ENCODE results near the gene RAPGEF2.
"Not testable (repeated sequence)": the region's sequence is repeated elsewhere in the genome, so short reads cannot be mapped to it uniquely, and the experiment has no call there.

RAPGEF2 gene

DNA sequence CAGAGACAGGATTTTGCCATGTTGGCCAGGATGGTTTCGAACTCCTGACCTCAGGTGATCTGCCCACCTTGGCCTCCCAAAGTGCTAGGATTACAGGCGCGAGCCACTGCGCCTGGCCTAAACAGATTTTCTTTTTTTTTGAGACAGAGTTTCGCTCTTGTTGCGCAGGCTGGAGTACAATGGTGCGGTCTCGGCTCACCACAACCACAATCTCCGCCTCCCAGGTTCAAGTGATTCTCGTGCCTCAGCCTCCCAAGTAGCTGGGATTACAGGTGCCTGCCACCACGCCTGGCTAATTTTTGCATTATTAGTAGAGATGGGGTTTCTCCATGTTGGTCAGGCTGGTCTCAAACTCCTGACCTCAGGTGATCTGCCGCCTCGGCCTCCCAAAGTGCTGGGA lies 25.9 kb upstream of the RAPGEF2 start:
- H3K27me3 ChIP-seq (ENCODE audit: control insufficient read depth, insufficient read depth, low read length); H3K9me3 ChIP-seq (ENCODE audit: control insufficient read depth, low read length); H3K4me3 ChIP-seq (ENCODE audit: low read length); H3K9ac ChIP-seq (ENCODE audit: low read length); H3K4me1 ChIP-seq (ENCODE audit: control insufficient read depth, insufficient read depth, low read length); H3K36me3 ChIP-seq (ENCODE audit: control insufficient read depth, insufficient read depth, low read length): not testable (repeated sequence)

DNA sequence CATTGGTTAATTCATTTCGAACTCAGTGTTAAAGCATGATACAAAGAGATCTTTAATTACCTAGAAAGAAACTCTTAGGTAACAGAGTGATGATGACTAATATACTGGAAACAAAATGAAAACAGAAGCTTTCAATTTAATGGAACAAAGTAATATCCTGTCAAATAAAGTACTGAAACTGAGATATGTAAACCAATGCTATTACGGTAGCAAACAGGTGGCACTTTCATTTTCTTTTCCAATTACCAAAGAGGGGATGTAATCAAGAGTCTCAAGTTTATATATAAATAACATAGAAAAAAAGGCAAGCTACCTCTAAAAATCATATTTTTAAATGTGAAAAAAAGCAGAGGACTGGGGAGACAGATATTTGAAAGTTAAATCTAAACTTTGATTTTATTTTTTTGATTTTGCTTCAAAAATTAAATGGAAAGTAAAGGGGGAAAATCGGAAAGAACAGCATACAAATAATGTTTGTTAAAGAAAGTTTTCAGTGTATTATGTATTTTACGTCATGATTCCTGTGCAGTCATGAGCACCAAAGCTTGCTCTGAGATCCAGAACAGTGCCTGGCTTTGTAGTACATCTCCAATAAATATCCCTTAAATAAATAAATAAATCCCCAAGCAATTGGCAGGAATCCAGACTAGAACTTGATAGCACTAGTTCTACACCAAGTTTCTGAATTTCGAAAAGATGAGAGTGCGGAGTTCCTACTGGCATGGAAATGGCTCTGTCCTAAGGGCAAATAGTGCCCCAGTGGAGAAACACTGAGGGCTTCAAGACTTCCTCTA lies 25.0 kb upstream of the RAPGEF2 start:
- Histone ChIP-seq H3K36me3 (ENCODE audit: control insufficient read depth, insufficient read depth, low read length) (no peaks in the 10 kb centered on the region), H3K27me3 (ENCODE audit: control insufficient read depth, insufficient read depth, low read length) (no peaks in the 10 kb centered on the region), H3K4me3 (ENCODE audit: low read length) (no peak overlapping the region), H3K9me3 (ENCODE audit: control insufficient read depth, low read length) (no peaks in the 10 kb centered on the region), H3K4me1 (ENCODE audit: control insufficient read depth, insufficient read depth, low read length) (peaks cover 6% of the 10 kb centered on the region), H3K9ac (ENCODE audit: low read length) (no peak overlapping the region)

DNA sequence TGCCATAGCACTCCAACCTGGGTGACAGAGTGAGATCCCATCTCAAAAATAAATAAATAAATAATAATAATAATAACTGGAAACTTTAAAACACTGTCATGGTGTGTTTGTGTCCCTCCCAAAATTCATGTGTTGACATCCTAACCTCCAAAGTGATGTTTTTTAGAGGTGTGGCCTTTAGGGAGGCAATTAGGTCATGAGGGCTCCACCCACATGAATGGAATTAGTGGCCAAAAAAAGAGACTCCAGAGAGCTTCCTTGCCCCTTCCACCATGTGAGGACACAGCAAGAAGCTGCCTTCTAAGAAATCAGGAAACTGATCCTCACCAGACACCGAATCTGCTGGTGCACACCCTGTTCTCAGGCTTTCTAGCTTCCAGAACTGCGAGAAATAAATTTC lies 23.8 kb upstream of the RAPGEF2 start:
- Histone ChIP-seq H3K4me1 (ENCODE audit: control insufficient read depth, insufficient read depth, low read length) (peaks cover 6% of the 10 kb centered on the region), H3K27me3 (ENCODE audit: control insufficient read depth, insufficient read depth, low read length) (no peaks in the 10 kb centered on the region), H3K4me3 (ENCODE audit: low read length) (no peak overlapping the region), H3K9me3 (ENCODE audit: control insufficient read depth, low read length) (no peaks in the 10 kb centered on the region), H3K36me3 (ENCODE audit: control insufficient read depth, insufficient read depth, low read length) (no peaks in the 10 kb centered on the region), H3K9ac (ENCODE audit: low read length) (no peak overlapping the region)

DNA sequence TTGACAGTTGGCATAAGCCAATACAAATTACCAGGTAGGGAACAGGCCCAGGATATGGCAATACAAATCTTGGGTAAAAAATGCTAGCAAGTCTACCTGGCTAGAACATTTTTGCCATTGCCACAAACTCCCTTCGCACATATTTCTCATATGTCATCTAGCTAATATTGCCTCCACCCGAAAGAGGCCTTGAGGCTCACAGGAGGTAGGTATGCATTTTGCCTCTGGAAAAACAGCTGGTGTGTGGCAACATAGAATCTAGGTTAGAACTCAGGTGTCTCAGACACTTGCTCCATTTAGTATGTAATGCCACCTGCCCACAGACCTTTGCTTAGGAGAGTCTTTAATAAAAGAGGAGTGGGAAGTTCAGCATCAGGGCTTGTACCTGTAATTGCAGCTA lies 16.3 kb upstream of the RAPGEF2 start:
- no peaks in the 10 kb centered on the region for H3K9me3 ChIP-seq (ENCODE audit: control insufficient read depth, low read length)
- no peaks in the 10 kb centered on the region for H3K4me1 ChIP-seq (ENCODE audit: control insufficient read depth, insufficient read depth, low read length)
- H3K36me3 ChIP-seq (ENCODE audit: control insufficient read depth, insufficient read depth, low read length) = no peaks in the 10 kb centered on the region
- H3K9ac ChIP-seq (ENCODE audit: low read length) = no peak overlapping the region
- no peaks in the 10 kb centered on the region for H3K27me3 ChIP-seq (ENCODE audit: control insufficient read depth, insufficient read depth, low read length)
- no peak overlapping the region for H3K4me3 ChIP-seq (ENCODE audit: low read length)

DNA sequence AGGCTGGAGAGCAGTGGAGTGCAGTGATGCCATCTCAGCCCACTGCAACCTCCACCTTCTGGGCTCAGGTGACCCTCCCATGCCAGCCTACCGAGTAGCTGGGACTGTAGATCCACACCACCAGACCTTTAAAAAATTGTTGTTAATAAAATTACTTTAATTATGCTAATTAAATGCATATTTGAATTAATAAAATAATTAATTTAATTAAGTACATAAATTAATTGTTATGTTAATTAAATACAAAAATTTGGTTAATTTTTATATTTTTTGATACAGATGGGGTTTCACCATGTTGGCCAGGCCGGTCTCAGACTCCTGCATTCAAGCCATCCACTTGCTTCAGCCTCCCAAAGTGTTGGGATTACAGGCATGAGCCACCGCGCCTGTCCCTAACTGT lies 12.6 kb upstream of the RAPGEF2 start:
- Histone ChIP-seq H3K4me1 (ENCODE audit: control insufficient read depth, insufficient read depth, low read length) (no peaks in the 10 kb centered on the region), H3K9me3 (ENCODE audit: control insufficient read depth, low read length) (no peaks in the 10 kb centered on the region), H3K27me3 (ENCODE audit: control insufficient read depth, insufficient read depth, low read length) (no peaks in the 10 kb centered on the region), H3K4me3 (ENCODE audit: low read length) (no peak overlapping the region), H3K36me3 (ENCODE audit: control insufficient read depth, insufficient read depth, low read length) (no peaks in the 10 kb centered on the region), H3K9ac (ENCODE audit: low read length) (no peak overlapping the region)

DNA sequence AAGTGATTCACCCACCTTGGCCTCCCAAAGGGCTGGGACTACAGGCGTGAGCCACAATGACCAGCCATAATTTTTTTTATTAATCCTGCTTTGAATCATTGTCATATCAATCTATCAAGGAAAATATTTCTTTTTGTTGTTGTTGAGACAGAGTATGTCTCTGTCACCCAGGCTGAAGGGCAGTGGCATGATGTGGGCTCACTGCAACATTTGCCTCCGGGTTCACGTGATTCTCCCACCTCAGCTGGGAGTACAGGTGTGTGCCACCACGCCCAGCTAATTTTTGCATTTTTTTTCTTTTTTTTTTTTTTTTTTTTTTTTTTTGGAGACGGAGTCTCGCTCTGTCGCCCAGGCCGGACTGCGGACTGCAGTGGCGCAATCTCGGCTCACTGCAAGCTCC lies 8.7 kb upstream of the RAPGEF2 start:
- H3K36me3 ChIP-seq (ENCODE audit: control insufficient read depth, insufficient read depth, low read length); H3K4me1 ChIP-seq (ENCODE audit: control insufficient read depth, insufficient read depth, low read length); H3K27me3 ChIP-seq (ENCODE audit: control insufficient read depth, insufficient read depth, low read length); H3K9ac ChIP-seq (ENCODE audit: low read length); H3K4me3 ChIP-seq (ENCODE audit: low read length); H3K9me3 ChIP-seq (ENCODE audit: control insufficient read depth, low read length): not testable (repeated sequence)

DNA sequence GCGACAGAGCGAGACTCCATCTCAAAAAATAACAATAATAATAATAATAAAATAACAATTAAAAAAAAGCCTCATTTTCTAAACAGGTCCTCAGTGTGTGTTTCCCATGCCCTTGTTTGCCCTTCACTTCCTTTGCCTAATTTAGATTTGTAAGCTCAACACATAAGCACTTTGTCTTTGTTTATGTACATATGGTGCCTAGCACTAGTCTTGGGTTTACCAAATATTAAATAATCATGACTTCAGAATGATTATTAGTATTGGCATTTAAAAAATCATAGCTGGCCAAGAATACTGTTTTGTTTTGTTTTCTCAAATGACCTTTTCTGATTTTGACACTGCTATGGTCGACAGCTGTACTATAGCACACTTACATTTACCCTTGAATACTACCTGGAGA lies 6.4 kb upstream of the RAPGEF2 start:
- Histone ChIP-seq H3K4me1 (ENCODE audit: control insufficient read depth, insufficient read depth, low read length) (no peaks in the 10 kb centered on the region), H3K27me3 (ENCODE audit: control insufficient read depth, insufficient read depth, low read length) (no peaks in the 10 kb centered on the region), H3K36me3 (ENCODE audit: control insufficient read depth, insufficient read depth, low read length) (no peaks in the 10 kb centered on the region), H3K9ac (ENCODE audit: low read length) (no peak overlapping the region), H3K9me3 (ENCODE audit: control insufficient read depth, low read length) (no peaks in the 10 kb centered on the region), H3K4me3 (ENCODE audit: low read length) (no peak overlapping the region)

DNA sequence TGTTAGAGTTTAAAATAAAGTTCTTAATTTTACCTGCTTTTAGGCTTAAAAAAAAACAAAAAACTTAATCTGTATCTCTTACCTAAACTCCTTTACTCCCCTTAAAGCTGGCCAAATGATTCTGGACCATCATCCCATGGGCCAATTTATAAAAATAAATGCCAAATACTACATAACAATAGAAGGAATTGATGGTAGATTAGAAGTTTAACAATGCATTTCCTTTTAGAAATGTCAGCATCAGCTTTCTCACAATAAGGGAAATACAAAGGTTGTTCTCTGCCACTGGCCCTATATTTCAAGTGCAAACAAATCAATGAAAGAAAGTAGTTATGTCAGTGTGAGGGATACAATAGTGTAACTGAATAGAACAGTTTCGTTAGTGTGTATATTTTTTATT lies 5.7 kb upstream of the RAPGEF2 start:
- H3K27me3 ChIP-seq (ENCODE audit: control insufficient read depth, insufficient read depth, low read length) = no peaks in the 10 kb centered on the region
- H3K9me3 ChIP-seq (ENCODE audit: control insufficient read depth, low read length) = no peaks in the 10 kb centered on the region
- H3K9ac ChIP-seq (ENCODE audit: low read length) = no peak overlapping the region
- no peak overlapping the region for H3K4me3 ChIP-seq (ENCODE audit: low read length)
- no peaks in the 10 kb centered on the region for H3K36me3 ChIP-seq (ENCODE audit: control insufficient read depth, insufficient read depth, low read length)
- H3K4me1 ChIP-seq (ENCODE audit: control insufficient read depth, insufficient read depth, low read length) = peaks cover 1% of the 10 kb centered on the region

DNA sequence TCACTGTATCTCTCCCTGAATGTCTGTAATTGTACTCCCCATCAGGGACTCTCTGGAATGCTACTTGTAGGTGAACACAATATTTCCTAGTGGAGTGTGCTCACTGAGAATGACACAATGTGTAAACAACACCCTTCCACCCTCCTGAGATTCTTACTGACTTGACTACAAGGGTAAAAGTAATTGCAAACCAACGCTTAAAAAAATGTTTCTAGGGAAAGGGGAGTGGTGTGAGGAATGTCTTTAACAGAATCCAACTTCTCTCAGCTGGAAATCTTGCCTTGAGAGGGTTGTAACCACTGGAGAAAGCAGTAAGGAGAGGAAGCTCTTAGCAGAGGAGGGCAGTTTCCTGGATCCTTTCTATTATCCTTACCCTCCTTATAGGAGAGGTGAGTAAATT lies 5.1 kb upstream of the RAPGEF2 start:
- H3K27me3 ChIP-seq (ENCODE audit: control insufficient read depth, insufficient read depth, low read length) = no peaks in the 10 kb centered on the region
- H3K9ac ChIP-seq (ENCODE audit: low read length) = no peak overlapping the region
- H3K9me3 ChIP-seq (ENCODE audit: control insufficient read depth, low read length) = no peaks in the 10 kb centered on the region
- H3K36me3 ChIP-seq (ENCODE audit: control insufficient read depth, insufficient read depth, low read length) = no peaks in the 10 kb centered on the region
- no peak overlapping the region for H3K4me3 ChIP-seq (ENCODE audit: low read length)
- H3K4me1 ChIP-seq (ENCODE audit: control insufficient read depth, insufficient read depth, low read length) = peaks cover 4% of the 10 kb centered on the region

DNA sequence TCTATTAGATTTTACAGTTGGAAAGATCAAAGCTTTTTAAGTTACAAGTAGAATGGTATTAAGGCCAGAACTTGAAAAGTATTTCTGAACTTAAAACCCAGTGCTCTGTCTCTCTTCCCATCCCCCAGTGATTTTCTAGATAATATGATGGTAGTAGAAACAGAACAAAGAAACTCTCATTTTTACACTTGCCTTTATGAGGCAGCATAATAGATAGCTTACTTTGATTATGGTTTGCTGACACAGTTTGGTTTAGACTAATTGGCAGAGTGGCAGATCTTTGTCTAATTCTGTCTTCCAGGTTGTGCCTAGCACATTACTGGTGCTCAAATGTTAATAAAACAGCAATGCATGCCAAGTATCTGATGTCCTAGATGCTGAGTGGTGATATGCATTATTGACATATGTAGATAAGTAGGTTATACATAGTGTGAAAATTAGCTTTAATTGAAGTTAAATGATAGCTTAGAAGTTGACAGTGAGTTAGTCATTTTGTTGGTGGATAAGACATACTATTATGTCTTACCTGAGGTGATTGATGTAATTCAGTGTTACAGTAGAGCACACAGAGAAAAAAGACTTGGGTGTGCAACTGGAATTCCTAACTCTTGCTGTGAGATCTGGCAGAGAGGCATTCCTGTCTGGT lies 4.3 kb upstream of the RAPGEF2 start:
- Histone ChIP-seq H3K36me3 (ENCODE audit: control insufficient read depth, insufficient read depth, low read length) (no peaks in the 10 kb centered on the region), H3K9me3 (ENCODE audit: control insufficient read depth, low read length) (no peaks in the 10 kb centered on the region), H3K4me3 (ENCODE audit: low read length) (no peak overlapping the region), H3K27me3 (ENCODE audit: control insufficient read depth, insufficient read depth, low read length) (no peaks in the 10 kb centered on the region), H3K9ac (ENCODE audit: low read length) (no peak overlapping the region), H3K4me1 (ENCODE audit: control insufficient read depth, insufficient read depth, low read length) (peaks cover 4% of the 10 kb centered on the region)

DNA sequence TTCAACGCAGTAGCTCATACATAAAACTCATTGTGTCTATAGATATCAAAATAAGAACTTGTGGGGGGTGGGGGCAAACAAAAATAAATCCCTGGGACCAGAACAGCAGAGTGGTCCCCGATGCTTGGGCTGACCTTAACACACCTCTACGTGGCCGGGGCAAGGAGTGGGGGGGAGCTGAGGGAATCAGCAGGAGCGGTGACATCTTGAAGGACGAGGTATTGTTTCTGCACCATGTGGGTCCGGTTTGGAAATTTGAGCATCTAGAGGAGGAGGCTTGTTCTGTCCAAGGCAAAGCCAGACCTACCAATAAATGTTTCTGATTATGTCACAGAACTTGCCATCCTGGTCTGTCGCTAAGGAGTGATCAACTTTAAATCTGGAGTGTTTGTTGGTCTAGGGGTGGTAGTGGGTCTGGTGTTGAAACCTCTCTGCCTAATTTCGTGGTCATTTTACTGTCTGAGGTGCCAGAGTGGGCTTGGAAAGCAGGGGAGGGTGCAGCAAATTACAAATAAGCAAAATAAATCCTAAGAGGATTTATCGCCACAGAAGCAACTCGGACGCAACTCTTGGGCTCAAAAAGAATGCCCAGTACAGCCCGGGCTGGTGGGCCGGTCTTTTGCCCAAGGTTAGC lies 774 bp upstream of the RAPGEF2 start:
- Histone ChIP-seq H3K36me3 (ENCODE audit: control insufficient read depth, insufficient read depth, low read length) (no peaks in the 10 kb centered on the region), H3K4me1 (ENCODE audit: control insufficient read depth, insufficient read depth, low read length) (peaks cover 17% of the 10 kb centered on the region), H3K27me3 (ENCODE audit: control insufficient read depth, insufficient read depth, low read length) (no peaks in the 10 kb centered on the region), H3K4me3 (ENCODE audit: low read length) (peak overlapping the region; percentile 26), H3K9ac (ENCODE audit: low read length) (peak overlapping the region; percentile 73), H3K9me3 (ENCODE audit: control insufficient read depth, low read length) (no peaks in the 10 kb centered on the region)

DNA sequence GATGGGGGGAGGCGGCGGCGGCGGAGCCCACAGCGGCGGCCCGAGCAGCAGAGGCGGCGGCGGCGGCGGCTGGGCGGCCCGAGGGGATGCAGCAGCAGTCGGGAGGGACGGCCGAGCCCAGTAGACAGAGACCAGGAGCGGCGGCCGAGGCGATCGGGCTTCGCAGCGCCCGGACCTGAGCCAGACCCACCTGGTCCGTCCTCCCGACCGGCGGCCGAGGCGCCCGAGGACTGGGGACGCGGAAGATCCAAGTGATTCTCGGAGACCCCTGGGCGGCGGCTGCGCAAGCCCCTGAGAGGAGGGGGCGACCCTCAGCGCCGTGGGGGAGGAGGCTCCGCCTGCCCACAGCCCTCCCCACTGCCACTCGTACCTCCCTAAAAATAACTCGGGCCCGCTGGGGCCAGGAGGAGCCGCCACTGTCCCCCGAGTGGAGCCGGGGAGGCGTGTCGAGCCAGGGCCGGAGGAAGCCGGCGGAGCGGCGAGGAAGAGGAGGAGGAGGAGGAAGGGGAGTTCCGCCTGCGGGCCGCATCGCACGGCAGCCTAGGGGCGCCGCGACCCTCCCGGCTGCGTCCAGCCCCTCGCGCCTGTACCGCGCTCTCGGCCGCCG lies 608 bp downstream of the RAPGEF2 start:
- H3K27me3 ChIP-seq (ENCODE audit: control insufficient read depth, insufficient read depth, low read length) = no peaks in the 10 kb centered on the region
- H3K4me3 ChIP-seq (ENCODE audit: low read length) = peak overlapping the region; percentile 33
- peaks cover 17% of the 10 kb centered on the region for H3K4me1 ChIP-seq (ENCODE audit: control insufficient read depth, insufficient read depth, low read length)
- no peaks in the 10 kb centered on the region for H3K36me3 ChIP-seq (ENCODE audit: control insufficient read depth, insufficient read depth, low read length)
- H3K9me3 ChIP-seq (ENCODE audit: control insufficient read depth, low read length) = no peaks in the 10 kb centered on the region
- H3K9ac ChIP-seq (ENCODE audit: low read length) = peak overlapping the region; percentile 84

Data from mucosa of stomach (tissue), 1 donor.